ENCODE results near the gene MEIS2.

- TF ChIP-seq HDAC2 (IDR thresholded peaks at IDR 0.05): no peak
- TF ChIP-seq CTCF (IDR thresholded peaks at IDR 0.05): no peak
- no peak for TF ChIP-seq RAD21 (conservative IDR thresholded peaks at IDR 0.05 in 1 of 2, IDR thresholded peaks at IDR 0.05 in 1 of 2)
- no peak for TF ChIP-seq SMC3 (IDR thresholded peaks at IDR 0.05)
- no peak for TF ChIP-seq POLR2AphosphoS2 (conservative IDR thresholded peaks at IDR 0.05; ENCODE audit: low read length)
- TF ChIP-seq NR3C1 (IDR thresholded peaks at IDR 0.05): no peak
- no peak for TF ChIP-seq POLR2A (IDR thresholded peaks at IDR 0.05; ENCODE audit: low read length)
- TF ChIP-seq CEBPB (IDR thresholded peaks at IDR 0.05): no peak
- no peak for TF ChIP-seq ELK1 (IDR thresholded peaks at IDR 0.05; ENCODE audit: low read depth, low read length)
- no peak for TF ChIP-seq ZC3H11A (IDR thresholded peaks at IDR 0.05)
- no peak for TF ChIP-seq ZSCAN20 (CRISPR knock-in tag; IDR thresholded peaks at IDR 0.05)
- no peak for TF ChIP-seq CHD4 (IDR thresholded peaks at IDR 0.05; ENCODE audit: borderline replicate concordance)
- TF ChIP-seq NFE2L2 (conservative IDR thresholded peaks at IDR 0.05; ENCODE audit: low read length): no peak
- TF ChIP-seq ESRRA (IDR thresholded peaks at IDR 0.05; ENCODE audit: borderline replicate concordance, low read length): no peak
Observed at GRCh38 chr15:37148714-37149113, 48.4 kb upstream of the MEIS2 start.
